Thyroid gland (tissue), 4 donors: ENCODE results near the gene ZCRB1.

Experiments used
- POLR2A ChIP-seq, 2 donors: fragments of 450-650 bp; IDR thresholded peaks; one replicate each; pipeline ENCODE4 v1.6.1; 2017; ENCODE audit warnings: antibody characterized with exemption in 2 of 2, mild to moderate bottlenecking in 2 of 2, moderate library complexity in 1 of 2
- TF ChIP-seq, protein P1 (sequence below), 6 experiments: fragments of 200-600 bp in 3 of 6; fragments of 450-650 bp in 3 of 6; sonication (generic) in 3 of 6; IDR thresholded peaks; one replicate each; pipeline ENCODE4 v1.5.1; 2016 to 2019; ENCODE audit warnings: antibody characterized with exemption in 6 of 6, mild to moderate bottlenecking in 2 of 6, inconsistent platforms in 1 of 6, moderate library complexity in 1 of 6

DNA sequence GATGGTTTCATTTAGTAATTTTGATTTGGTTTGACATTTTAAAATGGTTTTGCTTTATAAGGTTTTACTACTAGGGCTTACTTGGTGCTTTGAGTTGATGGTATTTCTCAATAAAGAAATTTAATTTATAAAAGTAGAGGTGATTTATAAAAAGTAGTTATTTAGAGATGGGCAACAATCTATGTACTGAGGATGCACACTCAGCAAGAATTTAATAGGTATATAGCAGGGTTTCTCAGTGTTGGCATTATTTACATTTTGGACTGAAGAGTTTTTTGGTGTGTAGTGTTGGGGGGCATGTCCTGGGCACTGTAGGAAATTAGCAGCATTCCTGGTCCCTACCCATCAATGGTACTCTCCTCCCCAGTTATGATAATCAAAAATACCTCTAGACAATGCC is 47.8 kb upstream of the ZCRB1 start:
- no peak for TF ChIP-seq POLR2A (IDR thresholded peaks at IDR 0.05)
- TF ChIP-seq, protein P1, sequence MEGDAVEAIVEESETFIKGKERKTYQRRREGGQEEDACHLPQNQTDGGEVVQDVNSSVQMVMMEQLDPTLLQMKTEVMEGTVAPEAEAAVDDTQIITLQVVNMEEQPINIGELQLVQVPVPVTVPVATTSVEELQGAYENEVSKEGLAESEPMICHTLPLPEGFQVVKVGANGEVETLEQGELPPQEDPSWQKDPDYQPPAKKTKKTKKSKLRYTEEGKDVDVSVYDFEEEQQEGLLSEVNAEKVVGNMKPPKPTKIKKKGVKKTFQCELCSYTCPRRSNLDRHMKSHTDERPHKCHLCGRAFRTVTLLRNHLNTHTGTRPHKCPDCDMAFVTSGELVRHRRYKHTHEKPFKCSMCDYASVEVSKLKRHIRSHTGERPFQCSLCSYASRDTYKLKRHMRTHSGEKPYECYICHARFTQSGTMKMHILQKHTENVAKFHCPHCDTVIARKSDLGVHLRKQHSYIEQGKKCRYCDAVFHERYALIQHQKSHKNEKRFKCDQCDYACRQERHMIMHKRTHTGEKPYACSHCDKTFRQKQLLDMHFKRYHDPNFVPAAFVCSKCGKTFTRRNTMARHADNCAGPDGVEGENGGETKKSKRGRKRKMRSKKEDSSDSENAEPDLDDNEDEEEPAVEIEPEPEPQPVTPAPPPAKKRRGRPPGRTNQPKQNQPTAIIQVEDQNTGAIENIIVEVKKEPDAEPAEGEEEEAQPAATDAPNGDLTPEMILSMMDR (IDR thresholded peaks at IDR 0.05) = no peak
